GM23338 (cell line): ENCODE data around the gene TTC3. TPM values are rescaled to one million over a fixed set of nuclear protein-coding genes. Genes with fewer than 3 reads are reported as not detected.

Experiments
- ATAC-seq: fragments of 200-7000 bp; cut with Tn5 transposase; 3 replicates; pipeline ENCODE4 v1.9.1; 2020
- DNase-seq: peaks from one replicate; pipeline ENCODE4 v3.0.0-alpha.2; 2015; ENCODE audit warnings: low spot score
- H2AFZ ChIP-seq: fragments of 200-600 bp; sonication (generic); 2 replicates; pipeline ENCODE4 v1.8.0; 2016; ENCODE audit warnings: antibody characterized with exemption, mild to moderate bottlenecking, moderate library complexity
- H3F3A ChIP-seq: fragments of 200-600 bp; sonication (generic); replicated peaks from 2 replicates; pipeline ENCODE4 v1.8.0; 2017; ENCODE audit warnings: antibody characterized with exemption, mixed run types, low read depth
- H3K27ac ChIP-seq: fragments of 200-600 bp; sonication (generic); 2 replicates; pipeline ENCODE4 v1.6.1; 2016; ENCODE audit warnings: low read depth
- H3K27me3 ChIP-seq: fragments of 200-600 bp; sonication (generic); 2 replicates; pipeline ENCODE4 v1.8.0; 2016; ENCODE audit warnings: mild to moderate bottlenecking, mixed run types, moderate library complexity; ENCODE audit not compliant: insufficient read depth
- H3K36me3 ChIP-seq: fragments of 200-600 bp; sonication (generic); 2 replicates; pipeline ENCODE4 v1.8.0; 2016; ENCODE audit warnings: mild to moderate bottlenecking; ENCODE audit not compliant: insufficient read depth
- H3K4me1 ChIP-seq: fragments of 200-600 bp; sonication (generic); 2 replicates; pipeline ENCODE4 v1.8.0; 2016; ENCODE audit warnings: mild to moderate bottlenecking, moderate library complexity; ENCODE audit not compliant: insufficient read depth
- H3K4me2 ChIP-seq: fragments of 200-600 bp; sonication (generic); 2 replicates; pipeline ENCODE4 v1.7.1; 2017; ENCODE audit warnings: mixed run types
- H3K4me3 ChIP-seq: fragments of 200-600 bp; sonication (generic); 2 replicates; pipeline ENCODE4 v1.6.1; 2016; ENCODE audit warnings: mixed run types
- H3K79me2 ChIP-seq: fragments of 200-600 bp; sonication (generic); replicated peaks from 2 replicates; pipeline ENCODE4 v1.8.0; 2017; ENCODE audit warnings: mild to moderate bottlenecking; ENCODE audit not compliant: insufficient read depth
- H3K9me2 ChIP-seq: fragments of 200-600 bp; sonication (generic); 2 replicates; pipeline ENCODE4 v1.8.0; 2017; ENCODE audit not compliant: insufficient read depth
- H4K20me1 ChIP-seq: fragments of 200-600 bp; sonication (generic); replicated peaks from 2 replicates; pipeline ENCODE4 v1.8.0; 2017; ENCODE audit warnings: mild to moderate bottlenecking; ENCODE audit not compliant: insufficient read depth
- H3K27ac Mint-ChIP-seq: 2 replicates; pipeline ENCODE4 v1.8.0; 2020; ENCODE audit warnings: inconsistent platforms, mild to moderate bottlenecking, moderate library complexity, mixed read lengths
- H3K27me3 Mint-ChIP-seq: 3 replicates; pipeline ENCODE4 v1.8.0; 2022; ENCODE audit warnings: low read depth, mild to moderate bottlenecking, moderate library complexity, mixed read lengths, inconsistent platforms; ENCODE audit not compliant: insufficient read depth, poor library complexity
- H3K36me3 Mint-ChIP-seq: 3 replicates; pipeline ENCODE4 v1.8.0; 2021; ENCODE audit warnings: low read depth, mild to moderate bottlenecking, inconsistent platforms, moderate library complexity, mixed read lengths
- H3K4me1 Mint-ChIP-seq: 3 replicates; pipeline ENCODE4 v1.8.0; 2020; ENCODE audit warnings: mild to moderate bottlenecking, inconsistent platforms, mixed read lengths
- H3K4me3 Mint-ChIP-seq: 3 replicates; pipeline ENCODE4 v1.8.0; 2021; ENCODE audit warnings: moderate library complexity, mild to moderate bottlenecking, inconsistent platforms, mixed read lengths
- H3K9me3 Mint-ChIP-seq: 3 replicates; pipeline ENCODE4 v1.8.0; 2020; ENCODE audit warnings: moderate library complexity, mild to moderate bottlenecking, inconsistent platforms, mixed read lengths
- EZH2phosphoT487 ChIP-seq: fragments of 200-600 bp; sonication (generic); IDR thresholded peaks from one replicate; pipeline ENCODE4 v1.8.1; 2018; ENCODE audit warnings: antibody characterized with exemption; ENCODE audit not compliant: unreplicated experiment
- NANOG ChIP-seq: IDR thresholded peaks from 2 replicates; pipeline ENCODE4 v1.6.1; 2016; ENCODE audit warnings: antibody characterized with exemption, borderline replicate concordance
- POLR2AphosphoS5 ChIP-seq: IDR thresholded peaks from 2 replicates; pipeline ENCODE4 v1.6.1; 2016; ENCODE audit warnings: antibody characterized with exemption, low read depth
- STAT1 ChIP-seq: IDR thresholded peaks from one replicate; pipeline ENCODE4 v1.6.1; 2016; ENCODE audit warnings: antibody characterized with exemption; ENCODE audit not compliant: unreplicated experiment
- ZNF114 ChIP-seq: fragments of 250-450 bp; sonication (Bioruptor Pico); IDR thresholded peaks from 2 replicates; pipeline ENCODE4 v1.5.0; 2020; ENCODE audit warnings: mild to moderate bottlenecking, moderate library complexity
- ZNF331 ChIP-seq: fragments of 250-450 bp; sonication (Bioruptor Pico); IDR thresholded peaks from 2 replicates; pipeline ENCODE4 v1.5.0; 2020; ENCODE audit warnings: low read depth, mild to moderate bottlenecking, moderate library complexity
- ZNF462 ChIP-seq: fragments of 250-450 bp; sonication (Bioruptor Pico); IDR thresholded peaks from 2 replicates; pipeline ENCODE4 v1.5.0; 2020; ENCODE audit warnings: mild to moderate bottlenecking, moderate library complexity
- polyA plus RNA-seq: library from polyadenylated mRNA; unstranded; fragments of >200 nt; fragmentation: Nextera tagmentation; extraction: Ambion mirVana; gene quantifications from 2 replicates; pipeline ENCODE4 v1.2.1, GENCODE V29; 2016
- total RNA-seq: library from RNA; depleted of rRNA; stranded (reverse); fragments of >200 nt; shearing (Covaris generic); gene quantifications from 2 replicates; pipeline ENCODE4 v1.2.3, GENCODE V29; 2014
- TF ChIP-seq, protein P1 (sequence below): IDR thresholded peaks from 2 replicates; pipeline ENCODE4 v1.6.1; 2016; ENCODE audit warnings: antibody characterized with exemption
- TF ChIP-seq, protein P2 (sequence below), 2 experiments: fragments of 200-600 bp in 1 of 2; sonication (generic) in 1 of 2; conservative IDR thresholded peaks; 2 replicates each; pipeline versions ENCODE4 v1.5.1 to v1.6.1; 2016 to 2017; ENCODE audit warnings: antibody characterized with exemption in 2 of 2, low read depth in 2 of 2, mild to moderate bottlenecking in 2 of 2, moderate library complexity in 1 of 2

Gene TTC3
- total and polyA plus RNA-seq, 2 experiments from 2014 or later: 28.9 to 48.6 TPM

DNA sequence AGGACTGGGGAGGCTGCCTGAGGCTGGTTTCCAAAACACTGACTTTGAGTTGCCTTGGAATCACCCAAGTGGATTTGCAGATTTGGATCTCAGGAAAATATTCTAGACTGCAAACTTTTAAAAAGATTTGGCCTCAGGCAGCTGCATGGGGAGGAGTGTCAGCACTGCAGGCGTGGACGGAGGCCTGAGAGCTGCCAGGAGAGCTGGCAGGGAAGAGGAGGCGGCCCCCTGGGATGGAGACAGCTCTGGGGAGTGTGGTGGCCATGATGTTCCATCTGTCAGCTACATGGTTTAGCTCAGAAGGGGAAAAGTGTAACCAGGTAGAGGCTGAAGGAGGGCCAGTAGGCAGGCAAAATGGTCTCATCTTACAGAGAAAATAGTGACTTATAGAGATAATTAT is 122.0 kb downstream of the TTC3 start:
- Histone ChIP-seq H3K4me3 (no peak overlapping the region), H3K36me3 (no peaks in the 10 kb centered on the region), H3K4me2 (no peak overlapping the region), H3K79me2 (no peaks in the 10 kb centered on the region), H2AFZ (no peak overlapping the region), H3K27me3 (no peaks in the 10 kb centered on the region), H4K20me1 (no peaks in the 10 kb centered on the region), H3F3A (no peaks in the 10 kb centered on the region), H3K27ac (no peak overlapping the region), H3K4me1 (no peaks in the 10 kb centered on the region; the same call in 1 of the 2 replicates), H3K9me2 (no peaks in the 10 kb centered on the region)
- no peaks in the 10 kb centered on the region for H3K36me3 Mint-ChIP-seq
- no peaks in the 10 kb centered on the region for H3K9me3 Mint-ChIP-seq
- peaks cover 5% of the 10 kb centered on the region for H3K27me3 Mint-ChIP-seq
- ATAC-seq: no peak
- no peak overlapping the region for H3K4me3 Mint-ChIP-seq
- peaks cover 12% of the 10 kb centered on the region for H3K4me1 Mint-ChIP-seq
- no peak for TF ChIP-seq STAT1
- no peak for TF ChIP-seq ZNF462
- TF ChIP-seq EZH2phosphoT487: no peak
- TF ChIP-seq, protein P1, sequence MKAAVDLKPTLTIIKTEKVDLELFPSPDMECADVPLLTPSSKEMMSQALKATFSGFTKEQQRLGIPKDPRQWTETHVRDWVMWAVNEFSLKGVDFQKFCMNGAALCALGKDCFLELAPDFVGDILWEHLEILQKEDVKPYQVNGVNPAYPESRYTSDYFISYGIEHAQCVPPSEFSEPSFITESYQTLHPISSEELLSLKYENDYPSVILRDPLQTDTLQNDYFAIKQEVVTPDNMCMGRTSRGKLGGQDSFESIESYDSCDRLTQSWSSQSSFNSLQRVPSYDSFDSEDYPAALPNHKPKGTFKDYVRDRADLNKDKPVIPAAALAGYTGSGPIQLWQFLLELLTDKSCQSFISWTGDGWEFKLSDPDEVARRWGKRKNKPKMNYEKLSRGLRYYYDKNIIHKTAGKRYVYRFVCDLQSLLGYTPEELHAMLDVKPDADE: no peak
- TF ChIP-seq POLR2AphosphoS5: no peak
- TF ChIP-seq, protein P2, sequence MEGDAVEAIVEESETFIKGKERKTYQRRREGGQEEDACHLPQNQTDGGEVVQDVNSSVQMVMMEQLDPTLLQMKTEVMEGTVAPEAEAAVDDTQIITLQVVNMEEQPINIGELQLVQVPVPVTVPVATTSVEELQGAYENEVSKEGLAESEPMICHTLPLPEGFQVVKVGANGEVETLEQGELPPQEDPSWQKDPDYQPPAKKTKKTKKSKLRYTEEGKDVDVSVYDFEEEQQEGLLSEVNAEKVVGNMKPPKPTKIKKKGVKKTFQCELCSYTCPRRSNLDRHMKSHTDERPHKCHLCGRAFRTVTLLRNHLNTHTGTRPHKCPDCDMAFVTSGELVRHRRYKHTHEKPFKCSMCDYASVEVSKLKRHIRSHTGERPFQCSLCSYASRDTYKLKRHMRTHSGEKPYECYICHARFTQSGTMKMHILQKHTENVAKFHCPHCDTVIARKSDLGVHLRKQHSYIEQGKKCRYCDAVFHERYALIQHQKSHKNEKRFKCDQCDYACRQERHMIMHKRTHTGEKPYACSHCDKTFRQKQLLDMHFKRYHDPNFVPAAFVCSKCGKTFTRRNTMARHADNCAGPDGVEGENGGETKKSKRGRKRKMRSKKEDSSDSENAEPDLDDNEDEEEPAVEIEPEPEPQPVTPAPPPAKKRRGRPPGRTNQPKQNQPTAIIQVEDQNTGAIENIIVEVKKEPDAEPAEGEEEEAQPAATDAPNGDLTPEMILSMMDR (conservative IDR thresholded peaks at IDR 0.05; ENCODE audit: low read depth in 2 of 2): no peak
- TF ChIP-seq NANOG: no peak
- no peak for TF ChIP-seq ZNF114
- no peak for TF ChIP-seq ZNF331
- no peak overlapping the region for H3K27ac Mint-ChIP-seq
- no peak for DNase-seq
